22Rv1 (cell line): ENCODE measurements around the gene CFDP1.

ENCODE experiments used
- CTCF ChIP-seq: fragments of 450-650 bp; IDR thresholded peaks from 2 replicates; pipeline ENCODE4 v1.5.1; 2017; ENCODE audit warnings: mild to moderate bottlenecking
- ZFX ChIP-seq: fragments of 450-650 bp; IDR thresholded peaks from 2 replicates; pipeline ENCODE4 v1.6.1; 2017; ENCODE audit warnings: antibody characterized with exemption, borderline replicate concordance

GRCh38 chr16:75262800-75263127, 170.5 kb downstream of the CFDP1 start:
- TF ChIP-seq CTCF (no peak), ZFX (no peak)
